ENCODE results near the gene MUC13.

Gene MUC13

GRCh38 chr3:124882816-124883747, 51.5 kb downstream of the MUC13 start:
- H3K9me3 ChIP-seq (ENCODE audit: insufficient read depth, low read length): no peaks in the 10 kb centered on the region
- no peaks in the 10 kb centered on the region for H3K4me1 ChIP-seq (ENCODE audit: insufficient read depth, insufficient read length)
- H3K27me3 ChIP-seq (ENCODE audit: insufficient read depth, insufficient read length): no peaks in the 10 kb centered on the region
- no peak overlapping the region for H3K4me3 ChIP-seq (ENCODE audit: insufficient read length, low read depth)
- no peak for TF ChIP-seq YY1 (IDR thresholded peaks at IDR 0.05; ENCODE audit: insufficient read depth, insufficient read length)
- TF ChIP-seq SUZ12 (IDR thresholded peaks at IDR 0.05; ENCODE audit: extremely low read depth, insufficient read depth, insufficient read length): no peak
- TF ChIP-seq ZNF274 (IDR thresholded peaks at IDR 0.05; ENCODE audit: low read depth, low read length): no peak
- no peak for DNase-seq (ENCODE audit: low read depth, low spot score)
- H3K9ac ChIP-seq (ENCODE audit: insufficient read length, low read depth): no peak overlapping the region
- peaks cover 12% of the 10 kb centered on the region for H3K36me3 ChIP-seq (ENCODE audit: insufficient read depth, insufficient read length, low read length)

- no peaks in the 10 kb centered on the region for H3K9me3 ChIP-seq (ENCODE audit: insufficient read depth, low read length)
- peaks cover 12% of the 10 kb centered on the region for H3K36me3 ChIP-seq (ENCODE audit: insufficient read depth, insufficient read length, low read length)
- no peaks in the 10 kb centered on the region for H3K4me1 ChIP-seq (ENCODE audit: insufficient read depth, insufficient read length)
- no peak for TF ChIP-seq ZNF274 (IDR thresholded peaks at IDR 0.05; ENCODE audit: low read depth, low read length)
- no peak for TF ChIP-seq SUZ12 (IDR thresholded peaks at IDR 0.05; ENCODE audit: extremely low read depth, insufficient read depth, insufficient read length)
- no peak for TF ChIP-seq YY1 (IDR thresholded peaks at IDR 0.05; ENCODE audit: insufficient read depth, insufficient read length)
- H3K27me3 ChIP-seq (ENCODE audit: insufficient read depth, insufficient read length): no peaks in the 10 kb centered on the region
- H3K9ac ChIP-seq (ENCODE audit: insufficient read length, low read depth): no peak overlapping the region
- no peak for DNase-seq (ENCODE audit: low read depth, low spot score)
- no peak overlapping the region for H3K4me3 ChIP-seq (ENCODE audit: insufficient read length, low read depth)
Measured at GRCh38 chr3:124881976-124882697, 52.4 kb downstream of the MUC13 start.

- Histone ChIP-seq H3K36me3 (ENCODE audit: insufficient read depth, insufficient read length, low read length) (peaks cover 6% of the 10 kb centered on the region), H3K9ac (ENCODE audit: insufficient read length, low read depth) (no peak overlapping the region), H3K4me1 (ENCODE audit: insufficient read depth, insufficient read length) (no peaks in the 10 kb centered on the region), H3K9me3 (ENCODE audit: insufficient read depth, low read length) (no peaks in the 10 kb centered on the region), H3K27me3 (ENCODE audit: insufficient read depth, insufficient read length) (no peaks in the 10 kb centered on the region), H3K4me3 (ENCODE audit: insufficient read length, low read depth) (no peak overlapping the region)
- DNase-seq (ENCODE audit: low read depth, low spot score): no peak
- no peak for TF ChIP-seq ZNF274 (IDR thresholded peaks at IDR 0.05; ENCODE audit: low read depth, low read length)
- no peak for TF ChIP-seq YY1 (IDR thresholded peaks at IDR 0.05; ENCODE audit: insufficient read depth, insufficient read length)
- TF ChIP-seq SUZ12 (IDR thresholded peaks at IDR 0.05; ENCODE audit: extremely low read depth, insufficient read depth, insufficient read length): no peak
Measured at GRCh38 chr3:124879337-124879680, 55.2 kb downstream of the MUC13 start.

GRCh38 chr3:124878561-124879336, 55.8 kb downstream of the MUC13 start:
- Histone ChIP-seq H3K36me3 (ENCODE audit: insufficient read depth, insufficient read length, low read length) (peaks cover 6% of the 10 kb centered on the region), H3K4me1 (ENCODE audit: insufficient read depth, insufficient read length) (no peaks in the 10 kb centered on the region), H3K9me3 (ENCODE audit: insufficient read depth, low read length) (no peaks in the 10 kb centered on the region), H3K9ac (ENCODE audit: insufficient read length, low read depth) (no peak overlapping the region), H3K27me3 (ENCODE audit: insufficient read depth, insufficient read length) (no peaks in the 10 kb centered on the region), H3K4me3 (ENCODE audit: insufficient read length, low read depth) (no peak overlapping the region)
- DNase-seq (ENCODE audit: low read depth, low spot score): no peak
- TF ChIP-seq SUZ12 (IDR thresholded peaks at IDR 0.05; ENCODE audit: extremely low read depth, insufficient read depth, insufficient read length) (no peak), ZNF274 (IDR thresholded peaks at IDR 0.05; ENCODE audit: low read depth, low read length) (no peak), YY1 (IDR thresholded peaks at IDR 0.05; ENCODE audit: insufficient read depth, insufficient read length) (no peak)

- H3K4me1 ChIP-seq (ENCODE audit: insufficient read depth, insufficient read length): no peaks in the 10 kb centered on the region
- H3K4me3 ChIP-seq (ENCODE audit: insufficient read length, low read depth): no peak overlapping the region
- no peak for TF ChIP-seq YY1 (IDR thresholded peaks at IDR 0.05; ENCODE audit: insufficient read depth, insufficient read length)
- TF ChIP-seq ZNF274 (IDR thresholded peaks at IDR 0.05; ENCODE audit: low read depth, low read length): no peak
- no peak for TF ChIP-seq SUZ12 (IDR thresholded peaks at IDR 0.05; ENCODE audit: extremely low read depth, insufficient read depth, insufficient read length)
- H3K9me3 ChIP-seq (ENCODE audit: insufficient read depth, low read length): no peaks in the 10 kb centered on the region
- H3K27me3 ChIP-seq (ENCODE audit: insufficient read depth, insufficient read length): no peaks in the 10 kb centered on the region
- H3K36me3 ChIP-seq (ENCODE audit: insufficient read depth, insufficient read length, low read length): peaks cover 9% of the 10 kb centered on the region
- no peak for DNase-seq (ENCODE audit: low read depth, low spot score)
- no peak overlapping the region for H3K9ac ChIP-seq (ENCODE audit: insufficient read length, low read depth)
Measured at GRCh38 chr3:124877674-124878073, 56.9 kb downstream of the MUC13 start.

- peaks cover 18% of the 10 kb centered on the region for H3K36me3 ChIP-seq (ENCODE audit: insufficient read depth, insufficient read length, low read length)
- no peak for DNase-seq (ENCODE audit: low read depth, low spot score)
- H3K9ac ChIP-seq (ENCODE audit: insufficient read length, low read depth): no peak overlapping the region
- H3K4me1 ChIP-seq (ENCODE audit: insufficient read depth, insufficient read length): no peaks in the 10 kb centered on the region
- no peak overlapping the region for H3K4me3 ChIP-seq (ENCODE audit: insufficient read length, low read depth)
- TF ChIP-seq SUZ12 (IDR thresholded peaks at IDR 0.05; ENCODE audit: extremely low read depth, insufficient read depth, insufficient read length): no peak
- no peak for TF ChIP-seq YY1 (IDR thresholded peaks at IDR 0.05; ENCODE audit: insufficient read depth, insufficient read length)
- no peak for TF ChIP-seq ZNF274 (IDR thresholded peaks at IDR 0.05; ENCODE audit: low read depth, low read length)
- H3K27me3 ChIP-seq (ENCODE audit: insufficient read depth, insufficient read length): no peaks in the 10 kb centered on the region
- H3K9me3 ChIP-seq (ENCODE audit: insufficient read depth, low read length): no peaks in the 10 kb centered on the region
Measured at GRCh38 chr3:124876401-124876878, 58.1 kb downstream of the MUC13 start.
